ENCODE measurements around the gene KLHDC9.

The KLHDC9 gene

GRCh38 chr1:161070761-161071160, 27.4 kb upstream of the KLHDC9 start:
- H3K4me3 ChIP-seq (ENCODE audit: low read depth, low read length) = no peak overlapping the region
- TF ChIP-seq CTCF (IDR thresholded peaks at IDR 0.05; ENCODE audit: low read depth, low read length, missing control alignments) = no peak
- DNase-seq (ENCODE audit: low read depth) = no peak

DNA sequence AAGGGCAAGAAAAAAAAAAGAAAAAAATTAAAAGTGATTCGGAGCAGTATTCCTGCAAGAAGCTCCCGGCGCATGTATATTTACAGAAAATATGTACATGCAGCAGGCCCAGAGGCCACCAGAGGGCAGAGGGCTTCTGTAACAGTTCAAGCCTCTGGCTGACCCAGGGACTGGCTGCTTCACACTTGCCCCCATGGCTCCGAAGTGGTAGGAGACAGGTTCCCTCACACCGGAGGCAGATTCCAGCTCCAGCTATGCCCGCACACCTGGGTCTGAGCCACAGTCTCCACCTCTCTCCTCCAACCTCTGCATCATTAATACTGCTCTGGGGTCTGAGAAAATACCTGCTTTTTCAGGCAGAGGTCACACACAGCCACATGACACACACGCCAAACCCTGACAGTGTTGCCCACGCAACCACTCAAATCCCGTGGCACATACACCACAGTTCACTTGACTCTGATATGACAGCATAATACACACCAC, 26.2 kb upstream of the KLHDC9 start:
- no peak overlapping the region for H3K4me3 ChIP-seq (ENCODE audit: low read depth, low read length)
- peak; percentile 72 for TF ChIP-seq CTCF (IDR thresholded peaks at IDR 0.05; ENCODE audit: low read depth, low read length, missing control alignments)
- DNase-seq (ENCODE audit: low read depth) = peak; percentile 45

DNA sequence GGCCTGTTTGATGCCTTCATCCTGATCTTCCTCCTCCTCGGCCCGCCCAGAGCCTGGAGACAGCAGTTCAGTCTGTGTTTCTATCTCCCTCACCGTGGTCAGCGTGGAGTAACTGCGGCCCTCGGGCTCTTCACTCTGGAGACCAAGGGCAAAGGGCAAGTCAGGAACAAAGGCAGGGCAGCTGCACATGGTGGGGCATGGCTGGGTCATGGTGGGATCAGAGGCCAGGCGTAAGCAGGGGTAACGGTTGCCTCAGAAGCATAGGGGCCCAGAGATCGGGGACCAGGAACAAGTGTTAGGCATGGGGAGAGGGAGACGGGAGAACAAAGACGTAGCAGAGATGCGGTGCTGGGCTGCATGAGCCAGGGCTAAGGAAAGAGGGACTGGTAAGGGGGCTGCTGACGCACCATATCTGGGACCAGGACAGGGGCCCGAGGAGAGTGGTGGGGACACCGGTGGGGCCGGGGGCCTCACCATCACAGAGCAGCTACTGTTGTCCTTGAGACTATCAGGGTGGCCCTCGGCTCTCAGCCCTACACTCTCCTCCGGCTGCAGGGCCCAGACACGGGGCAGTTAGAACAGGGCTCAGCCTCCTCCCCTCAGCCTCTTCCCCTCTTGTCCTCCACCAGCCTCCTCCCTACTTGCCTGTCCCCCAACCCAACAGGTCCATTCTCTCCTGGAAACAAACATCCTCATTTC, 25.3 kb upstream of the KLHDC9 start:
- DNase-seq (ENCODE audit: low read depth) = no peak
- no peak for TF ChIP-seq CTCF (IDR thresholded peaks at IDR 0.05; ENCODE audit: low read depth, low read length, missing control alignments)
- H3K4me3 ChIP-seq (ENCODE audit: low read depth, low read length) = no peak overlapping the region

DNA sequence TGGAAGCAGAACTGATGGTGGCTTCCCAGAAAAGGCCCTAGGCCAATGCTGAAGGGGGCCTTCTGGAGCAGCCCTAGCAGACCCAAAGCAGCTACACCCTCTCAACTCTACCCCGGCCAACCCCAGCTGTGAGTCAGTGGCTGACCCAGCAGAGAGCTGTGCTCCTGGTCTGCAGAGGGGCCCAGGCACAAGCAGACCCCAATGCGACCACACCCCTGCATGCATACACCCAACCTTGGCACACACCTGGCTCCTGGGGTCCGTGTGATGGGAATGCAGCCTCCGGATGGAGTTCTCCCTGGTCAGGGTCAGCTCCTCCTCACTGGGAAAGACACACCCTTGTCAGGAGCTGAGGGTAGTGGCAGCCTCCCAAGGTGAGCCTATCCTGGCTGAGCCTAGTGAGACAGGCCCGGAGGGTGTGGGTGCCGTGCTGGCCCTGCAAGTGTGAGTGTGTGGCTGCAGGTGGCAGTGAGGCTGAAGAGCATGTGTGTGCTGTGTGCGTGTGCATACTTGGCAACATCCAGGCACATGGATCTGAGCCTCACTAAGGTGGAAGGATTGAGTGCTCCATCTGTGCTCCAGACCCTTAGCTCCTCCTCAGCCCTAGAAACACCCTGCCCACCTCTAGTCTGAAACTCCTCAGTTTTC, 24.6 kb upstream of the KLHDC9 start:
- no peak for DNase-seq (ENCODE audit: low read depth)
- peak overlapping the region; percentile 17; the same call in 1 of the 2 replicates for H3K4me3 ChIP-seq (ENCODE audit: low read depth, low read length)
- no peak for TF ChIP-seq CTCF (IDR thresholded peaks at IDR 0.05; ENCODE audit: low read depth, low read length, missing control alignments)

DNA sequence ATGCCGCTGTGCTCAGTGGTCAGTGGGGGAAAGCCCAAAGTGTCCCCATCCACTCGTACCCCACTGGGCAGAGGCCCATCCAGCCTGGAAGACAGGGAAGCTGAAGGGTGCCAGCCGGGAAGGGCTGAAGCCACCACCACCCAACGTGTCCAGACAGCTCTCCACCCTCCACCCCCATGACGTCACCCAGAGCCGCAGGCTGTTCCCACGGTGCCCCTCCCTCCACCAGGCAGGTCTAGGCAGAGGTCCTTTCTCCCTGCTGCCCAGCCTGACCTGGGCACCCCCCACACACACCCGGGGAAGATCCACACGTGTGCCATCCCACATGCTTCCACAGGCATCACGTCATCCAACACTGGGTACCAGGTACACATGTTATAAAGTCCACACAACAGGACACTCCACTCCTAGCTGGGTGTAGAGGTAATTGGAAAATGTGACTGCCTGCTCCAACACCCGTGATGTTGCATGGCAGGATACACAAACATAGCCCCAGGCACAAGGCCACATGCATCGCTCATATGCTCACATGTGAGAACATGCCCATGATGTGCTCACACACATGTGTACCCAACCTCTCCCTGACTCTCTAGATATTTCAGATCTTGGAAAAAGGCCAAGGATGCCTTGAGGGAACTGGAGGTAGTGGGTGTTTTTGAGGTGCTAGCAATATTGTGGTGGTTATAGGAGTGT, 23.3 kb upstream of the KLHDC9 start:
- no peak for TF ChIP-seq CTCF (IDR thresholded peaks at IDR 0.05; ENCODE audit: low read depth, low read length, missing control alignments)
- no peak overlapping the region; the same call in 1 of the 2 replicates for H3K4me3 ChIP-seq (ENCODE audit: low read depth, low read length)
- no peak for DNase-seq (ENCODE audit: low read depth)

- H3K4me3 ChIP-seq (ENCODE audit: low read depth, low read length) = no peak overlapping the region
- no peak for DNase-seq (ENCODE audit: low read depth)
- TF ChIP-seq CTCF (IDR thresholded peaks at IDR 0.05; ENCODE audit: low read depth, low read length, missing control alignments) = no peak
Observed at GRCh38 chr1:161076410-161076809, 21.8 kb upstream of the KLHDC9 start.

Measured in GM12864 (cell line).